HepG2 (cell line): ENCODE data around the gene ZNF584. TPM values are rescaled to one million over a fixed set of nuclear protein-coding genes. Genes with fewer than 3 reads are reported as not detected.

Source experiments
- CBX1 ChIP-seq: IDR thresholded peaks from one replicate; pipeline ENCODE4 v1.6.1; 2016; ENCODE audit warnings: antibody characterized with exemption, low read depth
- CC2D1A ChIP-seq: sonication (generic); formaldehyde crosslinking; IDR thresholded peaks from 2 replicates; pipeline ENCODE4 v1.8.1; 2023; ENCODE audit warnings: mild to moderate bottlenecking, missing genetic modification reagents
- MED13 ChIP-seq: sonication (generic); formaldehyde crosslinking; IDR thresholded peaks from 2 replicates; pipeline ENCODE4 v1.5.0; 2020; ENCODE audit warnings: missing genetic modification reagents
- NBN ChIP-seq: fragments of 450-650 bp; conservative IDR thresholded peaks from 2 replicates; pipeline ENCODE4 v1.6.1; 2017
- NFYC ChIP-seq: IDR thresholded peaks from 2 replicates; pipeline ENCODE4 v1.6.1; 2016; ENCODE audit warnings: missing genetic modification reagents, missing compliant biosample characterization
- RAD51 ChIP-seq: fragments of 450-650 bp; IDR thresholded peaks from 2 replicates; pipeline ENCODE4 v1.6.1; 2016; ENCODE audit warnings: borderline replicate concordance
- TCF12 ChIP-seq, 2 experiments: fragments of 450-650 bp in 1 of 2; sonication (generic) in 1 of 2; formaldehyde crosslinking in 1 of 2; IDR thresholded peaks; 2 replicates each; pipeline versions ENCODE4 v1.6.1 to v1.8.0; 2017 to 2022; ENCODE audit warnings: antibody characterized with exemption in 1 of 2, mild to moderate bottlenecking in 1 of 2, missing genetic modification reagents in 1 of 2, moderate library complexity in 1 of 2
- YY1 ChIP-seq: IDR thresholded peaks from 2 replicates; pipeline ENCODE4 v1.6.1; 2011; ENCODE audit warnings: low read length, low read depth, moderate library complexity, mild to moderate bottlenecking; ENCODE audit not compliant: insufficient read depth, insufficient replicate concordance
- ZBTB2 ChIP-seq: sonication (generic); formaldehyde crosslinking; IDR thresholded peaks from 2 replicates; pipeline ENCODE4 v1.8.0; 2022; ENCODE audit warnings: low read depth, missing genetic modification reagents
- ZNF772 ChIP-seq: sonication (generic); formaldehyde crosslinking; IDR thresholded peaks from 2 replicates; pipeline ENCODE4 v1.5.0; 2020; ENCODE audit warnings: mild to moderate bottlenecking, missing genetic modification reagents
- ZSCAN25 ChIP-seq: sonication (generic); formaldehyde crosslinking; IDR thresholded peaks from 2 replicates; pipeline ENCODE4 v1.8.0; 2022; ENCODE audit warnings: mild to moderate bottlenecking, missing genetic modification reagents
- polyA plus RNA-seq, 8 experiments: library from polyadenylated mRNA; depleted of rRNA in 3 of 8; stranded (reverse) in 7 of 8; unstranded in 1 of 8; fragments of >200 nt; fragmentation: Illumina TruSeq in 4 of 8; extraction: Trizol in 4 of 8; gene quantifications; 2 replicates each; pipeline versions ENCODE4 v1.2.1 to v1.2.3, GENCODE V29; 2011 to 2016; ENCODE audit warnings: low read depth in 4 of 8, missing spikeins in 1 of 8, mixed read lengths in 1 of 8; ENCODE audit not compliant: insufficient read depth in 1 of 8
- total RNA-seq, 5 experiments: library from RNA; depleted of rRNA; stranded (reverse); fragments of >200 nt; fragmentation: Illumina TruSeq; extraction: Trizol; gene quantifications; 2 replicates each; pipeline ENCODE4 v1.2.3, GENCODE V29; 2016; ENCODE audit warnings: low read depth in 1 of 5
- TF ChIP-seq, protein P1 (sequence below): sonication (generic); formaldehyde crosslinking; IDR thresholded peaks from 2 replicates; pipeline ENCODE4 v1.4.0; 2020; ENCODE audit warnings: missing genetic modification reagents, borderline replicate concordance
- TF ChIP-seq, protein P2 (sequence below): sonication (generic); formaldehyde crosslinking; IDR thresholded peaks from 2 replicates; pipeline ENCODE4 v1.4.0; 2020; ENCODE audit warnings: missing genetic modification reagents
- TF ChIP-seq, protein P3 (sequence below): sonication (generic); formaldehyde crosslinking; IDR thresholded peaks from 2 replicates; pipeline ENCODE4 v1.5.0; 2020; ENCODE audit warnings: missing genetic modification reagents

ZNF584 gene
- total and polyA plus RNA-seq, 2 of the 13 experiments (the other 11 are each of a cell fraction or from before 2014, with no cell fraction given) = 2.4 to 7.0 TPM

- no peak for TF ChIP-seq ZSCAN25 (CRISPR knock-in tag)
- TF ChIP-seq NFYC (CRISPR knock-in tag) = peak; percentile 88
- TF ChIP-seq YY1 = no peak
- TF ChIP-seq CC2D1A (CRISPR knock-in tag) = no peak
- peak; percentile 97 for TF ChIP-seq RAD51
- 0 out of 2 replicates have a peak, but pooled peaks have one; percentile 39 for TF ChIP-seq ZBTB2 (CRISPR knock-in tag)
- no peak for TF ChIP-seq TCF12 (IDR thresholded peaks at IDR 0.05)
- no peak for TF ChIP-seq TCF12 (CRISPR knock-in tag; IDR thresholded peaks at IDR 0.05)
- TF ChIP-seq CBX1 = no peak
- TF ChIP-seq, protein P1, sequence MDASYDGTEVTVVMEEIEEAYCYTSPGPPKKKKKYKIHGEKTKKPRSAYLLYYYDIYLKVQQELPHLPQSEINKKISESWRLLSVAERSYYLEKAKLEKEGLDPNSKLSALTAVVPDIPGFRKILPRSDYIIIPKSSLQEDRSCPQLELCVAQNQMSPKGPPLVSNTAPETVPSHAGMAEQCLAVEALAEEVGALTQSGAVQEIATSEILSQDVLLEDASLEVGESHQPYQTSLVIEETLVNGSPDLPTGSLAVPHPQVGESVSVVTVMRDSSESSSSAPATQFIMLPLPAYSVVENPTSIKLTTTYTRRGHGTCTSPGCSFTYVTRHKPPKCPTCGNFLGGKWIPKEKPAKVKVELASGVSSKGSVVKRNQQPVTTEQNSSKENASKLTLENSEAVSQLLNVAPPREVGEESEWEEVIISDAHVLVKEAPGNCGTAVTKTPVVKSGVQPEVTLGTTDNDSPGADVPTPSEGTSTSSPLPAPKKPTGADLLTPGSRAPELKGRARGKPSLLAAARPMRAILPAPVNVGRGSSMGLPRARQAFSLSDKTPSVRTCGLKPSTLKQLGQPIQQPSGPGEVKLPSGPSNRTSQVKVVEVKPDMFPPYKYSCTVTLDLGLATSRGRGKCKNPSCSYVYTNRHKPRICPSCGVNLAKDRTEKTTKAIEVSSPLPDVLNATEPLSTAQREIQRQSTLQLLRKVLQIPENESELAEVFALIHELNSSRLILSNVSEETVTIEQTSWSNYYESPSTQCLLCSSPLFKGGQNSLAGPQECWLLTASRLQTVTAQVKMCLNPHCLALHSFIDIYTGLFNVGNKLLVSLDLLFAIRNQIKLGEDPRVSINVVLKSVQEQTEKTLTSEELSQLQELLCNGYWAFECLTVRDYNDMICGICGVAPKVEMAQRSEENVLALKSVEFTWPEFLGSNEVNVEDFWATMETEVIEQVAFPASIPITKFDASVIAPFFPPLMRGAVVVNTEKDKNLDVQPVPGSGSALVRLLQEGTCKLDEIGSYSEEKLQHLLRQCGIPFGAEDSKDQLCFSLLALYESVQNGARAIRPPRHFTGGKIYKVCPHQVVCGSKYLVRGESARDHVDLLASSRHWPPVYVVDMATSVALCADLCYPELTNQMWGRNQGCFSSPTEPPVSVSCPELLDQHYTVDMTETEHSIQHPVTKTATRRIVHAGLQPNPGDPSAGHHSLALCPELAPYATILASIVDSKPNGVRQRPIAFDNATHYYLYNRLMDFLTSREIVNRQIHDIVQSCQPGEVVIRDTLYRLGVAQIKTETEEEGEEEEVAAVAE (CRISPR knock-in tag) = peak; percentile 30; the same call in 1 of the 2 replicates
- TF ChIP-seq ZNF772 (CRISPR knock-in tag) = peak; percentile 82; the same call in 1 of the 2 replicates
- TF ChIP-seq, protein P2, sequence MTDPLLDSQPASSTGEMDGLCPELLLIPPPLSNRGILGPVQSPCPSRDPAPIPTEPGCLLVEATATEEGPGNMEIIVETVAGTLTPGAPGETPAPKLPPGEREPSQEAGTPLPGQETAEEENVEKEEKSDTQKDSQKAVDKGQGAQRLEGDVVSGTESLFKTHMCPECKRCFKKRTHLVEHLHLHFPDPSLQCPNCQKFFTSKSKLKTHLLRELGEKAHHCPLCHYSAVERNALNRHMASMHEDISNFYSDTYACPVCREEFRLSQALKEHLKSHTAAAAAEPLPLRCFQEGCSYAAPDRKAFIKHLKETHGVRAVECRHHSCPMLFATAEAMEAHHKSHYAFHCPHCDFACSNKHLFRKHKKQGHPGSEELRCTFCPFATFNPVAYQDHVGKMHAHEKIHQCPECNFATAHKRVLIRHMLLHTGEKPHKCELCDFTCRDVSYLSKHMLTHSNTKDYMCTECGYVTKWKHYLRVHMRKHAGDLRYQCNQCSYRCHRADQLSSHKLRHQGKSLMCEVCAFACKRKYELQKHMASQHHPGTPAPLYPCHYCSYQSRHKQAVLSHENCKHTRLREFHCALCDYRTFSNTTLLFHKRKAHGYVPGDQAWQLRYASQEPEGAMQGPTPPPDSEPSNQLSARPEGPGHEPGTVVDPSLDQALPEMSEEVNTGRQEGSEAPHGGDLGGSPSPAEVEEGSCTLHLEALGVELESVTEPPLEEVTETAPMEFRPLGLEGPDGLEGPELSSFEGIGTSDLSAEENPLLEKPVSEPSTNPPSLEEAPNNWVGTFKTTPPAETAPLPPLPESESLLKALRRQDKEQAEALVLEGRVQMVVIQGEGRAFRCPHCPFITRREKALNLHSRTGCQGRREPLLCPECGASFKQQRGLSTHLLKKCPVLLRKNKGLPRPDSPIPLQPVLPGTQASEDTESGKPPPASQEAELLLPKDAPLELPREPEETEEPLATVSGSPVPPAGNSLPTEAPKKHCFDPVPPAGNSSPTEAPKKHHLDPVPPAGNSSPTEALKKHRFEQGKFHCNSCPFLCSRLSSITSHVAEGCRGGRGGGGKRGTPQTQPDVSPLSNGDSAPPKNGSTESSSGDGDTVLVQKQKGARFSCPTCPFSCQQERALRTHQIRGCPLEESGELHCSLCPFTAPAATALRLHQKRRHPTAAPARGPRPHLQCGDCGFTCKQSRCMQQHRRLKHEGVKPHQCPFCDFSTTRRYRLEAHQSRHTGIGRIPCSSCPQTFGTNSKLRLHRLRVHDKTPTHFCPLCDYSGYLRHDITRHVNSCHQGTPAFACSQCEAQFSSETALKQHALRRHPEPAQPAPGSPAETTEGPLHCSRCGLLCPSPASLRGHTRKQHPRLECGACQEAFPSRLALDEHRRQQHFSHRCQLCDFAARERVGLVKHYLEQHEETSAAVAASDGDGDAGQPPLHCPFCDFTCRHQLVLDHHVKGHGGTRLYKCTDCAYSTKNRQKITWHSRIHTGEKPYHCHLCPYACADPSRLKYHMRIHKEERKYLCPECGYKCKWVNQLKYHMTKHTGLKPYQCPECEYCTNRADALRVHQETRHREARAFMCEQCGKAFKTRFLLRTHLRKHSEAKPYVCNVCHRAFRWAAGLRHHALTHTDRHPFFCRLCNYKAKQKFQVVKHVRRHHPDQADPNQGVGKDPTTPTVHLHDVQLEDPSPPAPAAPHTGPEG (CRISPR knock-in tag) = no peak
- TF ChIP-seq MED13 (CRISPR knock-in tag) = no peak
- no peak for TF ChIP-seq NBN
- TF ChIP-seq, protein P3, sequence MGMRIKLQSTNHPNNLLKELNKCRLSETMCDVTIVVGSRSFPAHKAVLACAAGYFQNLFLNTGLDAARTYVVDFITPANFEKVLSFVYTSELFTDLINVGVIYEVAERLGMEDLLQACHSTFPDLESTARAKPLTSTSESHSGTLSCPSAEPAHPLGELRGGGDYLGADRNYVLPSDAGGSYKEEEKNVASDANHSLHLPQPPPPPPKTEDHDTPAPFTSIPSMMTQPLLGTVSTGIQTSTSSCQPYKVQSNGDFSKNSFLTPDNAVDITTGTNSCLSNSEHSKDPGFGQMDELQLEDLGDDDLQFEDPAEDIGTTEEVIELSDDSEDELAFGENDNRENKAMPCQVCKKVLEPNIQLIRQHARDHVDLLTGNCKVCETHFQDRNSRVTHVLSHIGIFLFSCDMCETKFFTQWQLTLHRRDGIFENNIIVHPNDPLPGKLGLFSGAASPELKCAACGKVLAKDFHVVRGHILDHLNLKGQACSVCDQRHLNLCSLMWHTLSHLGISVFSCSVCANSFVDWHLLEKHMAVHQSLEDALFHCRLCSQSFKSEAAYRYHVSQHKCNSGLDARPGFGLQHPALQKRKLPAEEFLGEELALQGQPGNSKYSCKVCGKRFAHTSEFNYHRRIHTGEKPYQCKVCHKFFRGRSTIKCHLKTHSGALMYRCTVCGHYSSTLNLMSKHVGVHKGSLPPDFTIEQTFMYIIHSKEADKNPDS (CRISPR knock-in tag) = no peak
These were observed 58.5 kb downstream of the ZNF584 start, which contains the start of gene ZNF324 (continued) for GRCh38 chr19:58466760-58467589.
